Anterior cingulate cortex (tissue), 58 donors: ENCODE results near the gene THTPA.
A peak's percentile ranks its signal among the peaks of the same experiment; 100 is the strongest.

Experiments
- DNase-seq, 58 donors: peaks; one replicate each; lab custom pipeline; 2025; lab: John Stamatoyannopoulos, UW

THTPA gene

GRCh38 chr14:23548351-23549318, 7.4 kb upstream of the THTPA start:
- peak in 2 of 58 donors; percentile 17 to 22 for DNase-seq

GRCh38 chr14:23550131-23550811, 5.8 kb upstream of the THTPA start:
- DNase-seq, result peak in 2 of 58 donors; percentile 48 to 52

GRCh38 chr14:23550812-23551265, 5.2 kb upstream of the THTPA start:
- peak in 18 of 58 donors; percentile 35 to 82 (median 58) for DNase-seq

- DNase-seq, result peak; percentile 36 to 91 (median 82)
Observed at GRCh38 chr14:23551266-23552028, 4.6 kb upstream of the THTPA start, which contains the start of gene ZFHX2. ZFHX2 (minus strand) TSS chr14:23551765; CDS start chr14:23535325, 16,440 bp downstream.

- DNase-seq, result no peak
Observed at GRCh38 chr14:23555533-23555881, 564 bp upstream of the THTPA start.

GRCh38 chr14:23556700-23557440, 799 bp downstream of the THTPA start:
- DNase-seq, result no peak

GRCh38 chr14:23557521-23557920, 1.4 kb downstream of the THTPA start:
- DNase-seq, result no peak

GRCh38 chr14:23557946-23558345, 1.9 kb downstream of the THTPA start:
- no peak for DNase-seq

GRCh38 chr14:23558346-23559009, 2.4 kb downstream of the THTPA start:
- DNase-seq, result no peak

GRCh38 chr14:23559010-23559925, 3.2 kb downstream of the THTPA start:
- DNase-seq, result peak in 29 of 58 donors; percentile 18 to 72 (median 31)

GRCh38 chr14:23559926-23560520, 4.0 kb downstream of the THTPA start:
- DNase-seq, result no peak

- DNase-seq, result no peak
Observed at GRCh38 chr14:23561259-23561658, 5.2 kb downstream of the THTPA start.

GRCh38 chr14:23561873-23562821, 6.1 kb downstream of the THTPA start:
- peak in 1 of 58 donors; percentile 43 for DNase-seq

GRCh38 chr14:23562822-23563472, 6.9 kb downstream of the THTPA start:
- peak in 36 of 58 donors; percentile 11 to 72 (median 38) for DNase-seq

- DNase-seq, result no peak
Observed at GRCh38 chr14:23563473-23564180, 7.6 kb downstream of the THTPA start.
